ENCODE data around the gene R3HCC1L.

DNA sequence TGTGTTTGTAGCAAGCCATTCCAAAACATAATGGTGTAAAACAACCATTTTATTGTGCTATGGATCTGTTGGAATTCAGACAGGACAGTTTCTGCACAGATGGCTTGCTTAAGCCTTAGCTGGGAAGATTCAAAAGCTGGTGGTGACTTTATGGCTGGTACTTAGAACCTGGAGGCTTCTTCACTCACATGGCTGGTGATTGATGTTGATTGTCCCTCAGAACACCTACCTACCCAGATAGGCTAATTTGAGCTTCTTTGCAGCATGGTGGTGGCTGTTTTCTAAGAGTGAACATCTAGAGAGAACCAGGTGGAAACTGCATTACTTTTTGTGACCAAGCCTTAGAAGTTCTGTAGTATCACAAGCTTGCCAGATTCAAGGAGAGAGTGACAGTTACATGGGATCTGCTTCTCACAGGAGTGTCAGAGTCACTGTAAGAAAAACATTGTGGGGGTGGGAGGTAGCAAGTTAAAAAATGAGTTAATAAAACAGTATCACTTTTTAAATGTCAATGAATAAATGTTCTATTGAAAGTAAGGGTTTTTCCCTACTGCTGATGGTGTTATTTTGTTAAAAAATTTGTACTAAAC is 7.1 kb downstream of the R3HCC1L start:
- TF ChIP-seq POLR2A (IDR thresholded peaks at IDR 0.05; ENCODE audit: low read depth, low read length) (no peak), POLR2AphosphoS5 (IDR thresholded peaks at IDR 0.05; ENCODE audit: low read depth, low read length) (no peak), TAF1 (IDR thresholded peaks at IDR 0.05; ENCODE audit: low read depth, low read length) (no peak), PAX5 (IDR thresholded peaks at IDR 0.05; ENCODE audit: insufficient read depth, low read length, severe bottlenecking) (no peak), SPI1 (IDR thresholded peaks at IDR 0.05; ENCODE audit: low read depth, low read length) (no peak), POU2F2 (IDR thresholded peaks at IDR 0.05; ENCODE audit: low read depth, low read length) (no peak)

Data from GM12891 (cell line).